Skeletal muscle tissue (tissue), 4 donors: Measurements from ENCODE around the gene ZNF221. TPM values are rescaled to one million over a fixed set of nuclear protein-coding genes. Genes with fewer than 3 reads are reported as not detected.
A peak's percentile ranks its signal among the peaks of the same experiment; 100 is the strongest.
"Not testable (repeated sequence)": the region's sequence is repeated elsewhere in the genome, so short reads cannot be mapped to it uniquely, and the experiment has no call there.

ENCODE experiments used
- H3K27ac ChIP-seq: one replicate; pipeline ENCODE4 v1.7.0; 2013; ENCODE audit warnings: mild to moderate bottlenecking, low read depth, low read length, inconsistent platforms
- H3K27me3 ChIP-seq, 3 donors: one replicate each; pipeline ENCODE4 v1.7.0; 2013; ENCODE audit warnings: low read length in 3 of 3; ENCODE audit not compliant: control insufficient read depth in 3 of 3, insufficient read depth in 3 of 3
- H3K36me3 ChIP-seq, 3 donors: one replicate each; pipeline ENCODE4 v1.7.0; 2013; ENCODE audit warnings: low read length in 3 of 3; ENCODE audit not compliant: control insufficient read depth in 3 of 3, insufficient read depth in 3 of 3
- H3K4me1 ChIP-seq, 3 donors: one replicate each; pipeline ENCODE4 v1.7.0; 2013; ENCODE audit warnings: low read length in 3 of 3, mild to moderate bottlenecking in 3 of 3; ENCODE audit not compliant: control insufficient read depth in 3 of 3, insufficient read depth in 3 of 3
- H3K4me3 ChIP-seq, 3 donors: one replicate each; pipeline ENCODE4 v1.7.0; 2013; ENCODE audit warnings: low read length in 3 of 3
- H3K9ac ChIP-seq, 3 donors: one replicate each; pipeline ENCODE4 v1.7.0; 2013; ENCODE audit warnings: low read length in 3 of 3, mild to moderate bottlenecking in 3 of 3, moderate library complexity in 2 of 3, low read depth in 1 of 3
- H3K9me3 ChIP-seq, 3 donors: one replicate each; pipeline ENCODE4 v1.7.0; 2013; ENCODE audit warnings: low read length in 3 of 3; ENCODE audit not compliant: control insufficient read depth in 3 of 3
- total RNA-seq: library from RNA; depleted of rRNA; stranded (reverse); fragments of >200 nt; gene quantifications from one replicate; pipeline ENCODE4 v1.2.3, GENCODE V29; 2014
- donor health status: Osteomylitis.

ZNF221 gene
- total RNA-seq, 1 donor from 2014 or later: 6.3 TPM

DNA sequence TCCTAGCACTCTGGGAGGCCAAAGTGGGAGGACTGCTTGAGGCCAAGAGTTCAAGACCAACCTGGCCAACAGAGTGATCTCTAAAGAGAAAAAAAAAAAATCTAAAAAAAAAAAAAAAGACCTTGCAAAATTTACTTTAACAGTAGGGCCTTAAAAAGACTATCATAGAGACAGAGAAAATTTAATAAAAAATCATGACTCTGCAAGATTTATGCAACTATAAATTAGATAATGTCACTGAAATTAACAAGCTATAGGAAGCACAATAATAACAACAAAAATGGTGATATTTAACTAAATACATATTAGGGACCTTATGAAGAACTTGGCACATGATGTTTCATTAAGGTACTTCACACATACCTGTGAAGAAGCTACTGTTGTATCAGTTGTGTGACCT is 27.2 kb upstream of the ZNF221 start:
- no peak overlapping the region for H3K4me3 ChIP-seq
- H3K36me3 ChIP-seq: peaks cover 76 to 94% (median 94%) of the 10 kb centered on the region in 3 donors
- H3K9me3 ChIP-seq: peaks cover 0 to 25% (median 11%) of the 10 kb centered on the region in 3 donors
- no peaks in the 10 kb centered on the region for H3K4me1 ChIP-seq
- H3K27ac ChIP-seq: no peak overlapping the region
- H3K27me3 ChIP-seq: no peaks in the 10 kb centered on the region
- no peak overlapping the region for H3K9ac ChIP-seq

DNA sequence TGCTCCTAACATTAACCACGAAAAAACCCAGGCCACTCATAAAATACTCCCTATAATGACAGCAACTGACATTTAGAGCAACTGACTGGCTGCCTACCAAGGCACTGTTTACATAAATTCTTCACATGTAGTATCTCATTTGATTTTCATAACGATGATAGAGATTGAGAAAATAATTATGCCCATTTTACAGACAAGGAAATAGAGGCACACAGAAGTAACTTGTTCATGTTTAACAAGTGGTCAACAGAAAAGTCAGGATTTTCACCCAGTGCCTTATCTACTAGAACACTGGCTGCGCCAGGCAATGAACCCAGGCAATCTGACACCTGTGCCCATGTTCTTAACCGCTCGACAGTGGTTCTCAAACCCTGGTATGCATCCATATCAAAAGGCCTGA is 22.2 kb upstream of the ZNF221 start:
- H3K27me3 ChIP-seq: no peaks in the 10 kb centered on the region
- no peak overlapping the region for H3K27ac ChIP-seq
- H3K9ac ChIP-seq: no peak overlapping the region
- peaks cover 0 to 8% (median 0%) of the 10 kb centered on the region in 3 donors for H3K9me3 ChIP-seq
- peaks cover under 1 to 2% (median under 1%) of the 10 kb centered on the region in 3 donors for H3K4me1 ChIP-seq
- peaks cover 63 to 86% (median 85%) of the 10 kb centered on the region in 3 donors for H3K36me3 ChIP-seq
- no peak overlapping the region for H3K4me3 ChIP-seq

DNA sequence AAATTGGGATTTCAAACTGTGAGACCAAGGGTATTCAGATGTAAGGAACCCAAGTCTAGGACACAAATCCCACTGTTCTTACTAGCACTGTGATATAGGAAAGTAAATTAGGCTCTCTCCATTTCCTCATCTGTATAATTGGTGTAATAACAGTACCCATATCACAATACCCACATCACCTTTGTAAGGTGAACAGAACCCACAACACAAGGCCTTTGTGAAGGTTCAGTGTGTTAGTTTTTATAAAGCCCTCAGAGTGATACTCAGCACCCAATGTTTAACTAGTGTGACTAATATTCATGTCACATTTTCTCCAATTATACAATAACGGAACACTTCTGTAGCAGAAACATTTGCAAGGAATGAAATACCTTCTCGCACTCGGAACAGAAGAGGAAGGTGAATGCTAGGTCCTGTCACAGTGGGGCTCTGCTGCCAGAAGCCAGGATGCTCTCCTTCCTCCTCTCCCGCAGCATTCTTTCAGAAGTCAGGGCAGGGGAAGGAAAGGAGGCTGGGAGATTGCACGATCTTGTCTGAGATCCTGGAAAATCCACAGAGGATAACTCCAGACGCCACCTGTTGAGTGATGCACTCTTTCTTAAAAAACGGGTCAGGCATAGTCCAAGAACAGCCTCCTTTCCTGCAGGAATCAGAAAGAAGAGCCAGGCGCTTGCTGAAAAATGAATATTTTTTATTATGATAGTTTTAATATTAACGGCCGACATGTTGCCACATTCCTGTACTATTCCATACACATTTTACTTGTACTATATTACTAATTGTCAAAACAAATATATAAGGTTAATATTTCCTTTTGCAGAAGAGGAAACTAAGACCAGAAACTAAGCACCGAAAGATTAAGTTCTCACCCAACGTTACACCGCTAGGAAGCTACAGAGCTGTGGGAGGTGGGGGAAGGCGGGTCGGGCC is 16.7 kb upstream of the ZNF221 start:
- Histone ChIP-seq H3K9ac (peak overlapping the region; percentile 87 to 89 (median 89)), H3K27me3 (no peaks in the 10 kb centered on the region), H3K4me1 (peaks cover 7 to 13% (median 8%) of the 10 kb centered on the region in 3 donors), H3K9me3 (peaks cover 0 to 3% (median 0%) of the 10 kb centered on the region in 3 donors), H3K27ac (peak overlapping the region; percentile 85), H3K4me3 (peak overlapping the region; percentile 81 to 91 (median 85)), H3K36me3 (peaks cover 16 to 36% (median 33%) of the 10 kb centered on the region in 3 donors)

DNA sequence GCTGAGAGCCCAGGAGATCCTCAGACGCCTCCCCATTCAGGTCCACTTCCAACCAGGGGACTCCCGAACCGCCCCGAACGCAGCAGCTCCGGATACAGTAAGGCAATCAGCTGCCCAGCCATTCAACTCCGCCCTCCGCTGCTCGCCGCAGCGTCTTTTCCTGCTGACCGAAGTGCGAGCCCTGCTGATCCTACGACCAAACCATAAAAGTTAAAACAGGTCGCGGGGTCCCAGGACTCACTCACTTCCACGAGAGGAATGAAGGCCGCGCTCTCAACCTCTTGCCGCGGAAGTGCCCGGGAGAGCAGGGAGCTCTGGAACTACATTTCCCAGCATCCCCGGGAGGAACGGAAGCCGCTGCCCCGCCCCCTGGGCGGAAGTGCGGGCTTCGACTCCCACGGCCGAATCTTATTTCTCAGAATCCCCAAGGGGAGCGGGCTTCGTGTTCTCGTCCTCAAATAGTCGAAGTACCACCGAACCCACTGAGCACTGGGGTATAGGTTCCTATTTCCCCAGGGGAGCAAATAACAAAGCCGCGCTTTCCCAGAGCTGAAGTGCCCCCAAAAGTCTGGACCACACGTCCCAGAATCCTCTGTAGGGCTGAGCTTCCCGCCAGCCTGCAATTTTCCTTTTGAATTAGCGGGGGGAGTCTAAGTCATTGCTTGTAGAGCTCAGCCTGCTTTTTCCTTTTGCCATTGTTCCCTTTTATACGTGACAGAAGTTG is 15.9 kb upstream of the ZNF221 start, which contains the start of gene ZNF45:
Gene ZNF45 (minus strand): TSS at position 298 of the 724 bp plus-strand sequence. CDS start 13,097 bp downstream, outside the sequence.
- Histone ChIP-seq H3K9me3 (peaks cover 0 to 4% (median 0%) of the 10 kb centered on the region in 3 donors), H3K36me3 (peaks cover 8 to 27% (median 25%) of the 10 kb centered on the region in 3 donors), H3K4me1 (peaks cover 7 to 13% (median 8%) of the 10 kb centered on the region in 3 donors), H3K4me3 (peak within 1 kb of the TSS; percentile 81 to 91 (median 85)), H3K27ac (peak within 1 kb of the TSS; percentile 85), H3K27me3 (no peaks in the 10 kb centered on the region), H3K9ac (peak within 1 kb of the TSS; percentile 87 to 89 (median 89))

DNA sequence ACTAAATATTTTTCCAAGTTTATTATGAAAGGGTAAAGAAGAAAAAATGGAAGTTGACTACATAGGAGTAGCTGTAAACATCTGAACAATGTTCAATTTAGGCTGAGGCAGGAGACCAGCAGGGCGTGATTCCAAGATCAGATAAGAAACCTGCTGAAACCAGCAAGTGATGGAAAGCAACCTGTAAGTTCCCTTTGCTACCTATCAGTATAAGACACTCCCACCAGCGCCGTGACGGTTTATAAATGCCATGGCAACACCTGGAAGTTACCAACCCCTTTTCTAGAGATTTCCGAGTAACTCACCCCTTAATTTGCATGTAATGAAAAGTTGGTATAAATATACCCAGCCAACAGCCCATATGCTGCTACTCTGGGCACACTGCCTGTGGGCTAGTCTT is 14.8 kb upstream of the ZNF221 start:
- no peak overlapping the region for H3K9ac ChIP-seq
- peaks cover 4 to 18% (median 16%) of the 10 kb centered on the region in 3 donors for H3K36me3 ChIP-seq
- H3K27me3 ChIP-seq: no peaks in the 10 kb centered on the region
- H3K4me3 ChIP-seq: no peak overlapping the region
- H3K9me3 ChIP-seq: peaks cover 0 to 4% (median 0%) of the 10 kb centered on the region in 3 donors
- peaks cover 7 to 13% (median 8%) of the 10 kb centered on the region in 3 donors for H3K4me1 ChIP-seq
- no peak overlapping the region for H3K27ac ChIP-seq

DNA sequence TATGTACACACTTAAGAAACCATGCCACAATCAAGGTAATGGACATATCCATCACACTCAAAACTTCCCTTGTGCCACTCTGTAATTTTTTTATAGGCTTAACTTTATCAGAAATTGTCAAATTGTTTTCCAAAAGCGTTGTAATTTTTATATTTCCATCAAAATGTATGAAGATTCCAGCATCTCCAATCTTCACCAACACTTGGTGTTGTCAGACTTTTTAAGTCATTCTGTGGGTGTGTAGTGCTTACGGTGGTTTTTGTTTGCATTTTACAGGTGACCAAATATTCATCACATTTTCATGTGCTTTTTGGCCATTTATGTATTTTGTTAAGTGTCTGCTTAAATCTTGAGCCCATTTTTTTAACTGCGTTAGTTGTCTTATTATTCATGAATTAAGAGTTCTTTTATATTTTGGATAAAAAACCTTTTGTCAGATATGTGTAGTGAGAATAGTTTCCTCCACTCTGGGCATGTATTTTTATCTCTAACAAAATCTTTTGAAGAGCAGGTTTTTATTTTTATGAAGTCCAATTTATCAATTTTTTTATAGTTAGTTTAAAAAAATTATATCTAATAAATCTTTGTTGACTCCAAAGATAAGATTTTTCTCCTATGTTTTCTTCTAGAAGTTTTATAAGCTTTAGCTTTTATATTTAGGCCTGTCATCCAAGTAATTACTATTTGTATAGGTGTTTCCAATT is 11.3 kb upstream of the ZNF221 start:
- Histone ChIP-seq H3K27me3 (no peaks in the 10 kb centered on the region), H3K4me1 (peaks cover 0 to 4% (median 0%) of the 10 kb centered on the region in 3 donors), H3K4me3 (no peak overlapping the region), H3K36me3 (no peaks in the 10 kb centered on the region), H3K9ac (no peak overlapping the region), H3K9me3 (peaks cover 0 to 4% (median 2%) of the 10 kb centered on the region in 3 donors), H3K27ac (no peak overlapping the region)

DNA sequence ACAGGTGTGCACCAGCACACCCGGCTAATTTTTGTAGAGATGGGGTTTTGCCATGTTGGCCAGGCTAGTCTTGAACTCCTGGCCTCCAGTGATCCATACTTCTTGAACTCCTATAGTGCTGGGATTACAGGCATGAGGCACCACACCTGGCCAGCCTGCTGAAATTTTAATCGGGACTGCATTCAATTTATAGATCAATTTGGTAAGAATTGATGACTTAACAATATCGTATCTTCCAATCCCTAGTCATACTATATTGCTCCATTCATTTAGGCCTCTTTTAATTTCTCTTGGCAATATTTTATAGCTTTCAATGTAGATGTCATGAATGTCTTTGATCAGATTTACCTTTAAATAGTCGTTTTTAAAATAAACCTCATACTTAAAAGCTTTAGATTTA is 10.3 kb upstream of the ZNF221 start:
- no peak overlapping the region for H3K4me3 ChIP-seq
- H3K36me3 ChIP-seq: no peaks in the 10 kb centered on the region
- no peak overlapping the region for H3K9ac ChIP-seq
- H3K27ac ChIP-seq: no peak overlapping the region
- peaks cover 0 to under 1% (median 0%) of the 10 kb centered on the region in 3 donors for H3K4me1 ChIP-seq
- H3K27me3 ChIP-seq: no peaks in the 10 kb centered on the region
- peaks cover 0 to 4% (median 2%) of the 10 kb centered on the region in 3 donors for H3K9me3 ChIP-seq

DNA sequence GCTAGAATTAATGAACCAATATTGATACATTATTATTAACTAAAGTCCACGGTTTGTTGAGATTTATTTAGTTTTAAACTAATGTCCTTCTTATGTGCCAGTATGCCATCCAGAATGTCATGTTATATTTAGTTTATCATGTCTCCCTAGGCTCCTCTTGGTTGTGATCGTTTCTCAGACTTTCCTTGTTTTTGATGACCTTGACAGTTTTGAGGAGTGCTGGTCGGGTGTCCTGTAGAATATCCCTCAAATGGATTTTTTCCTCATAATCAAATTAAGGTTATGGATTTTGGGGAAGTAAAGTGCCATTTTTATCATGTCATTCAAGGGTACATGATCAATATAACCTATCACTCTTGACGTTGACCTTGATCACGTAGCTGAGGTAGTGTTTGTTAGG is 9.8 kb upstream of the ZNF221 start:
- Histone ChIP-seq H3K9me3 (peaks cover 0 to 4% (median 2%) of the 10 kb centered on the region in 3 donors), H3K4me3 (no peak overlapping the region), H3K9ac (no peak overlapping the region), H3K36me3 (no peaks in the 10 kb centered on the region), H3K27ac (no peak overlapping the region), H3K27me3 (no peaks in the 10 kb centered on the region), H3K4me1 (no peaks in the 10 kb centered on the region)

DNA sequence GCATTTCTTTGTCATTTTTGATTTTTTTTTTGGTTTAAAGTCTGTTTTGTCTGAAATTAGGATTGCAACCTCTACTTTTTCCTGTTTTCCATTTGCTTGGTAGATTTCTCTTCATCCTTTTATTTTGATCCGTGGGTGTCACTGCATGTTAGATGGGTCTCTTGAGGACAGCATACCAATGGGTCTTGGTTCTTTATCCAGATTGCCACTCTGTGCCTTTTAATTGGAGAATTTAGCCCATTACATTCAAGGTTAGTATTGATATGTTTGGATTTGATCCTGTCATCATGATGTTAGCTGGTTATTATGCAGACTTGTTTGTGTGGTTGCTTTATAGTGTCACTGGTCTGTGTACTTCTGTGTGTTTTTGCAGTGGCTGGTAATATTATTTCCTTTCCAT is 3.6 kb upstream of the ZNF221 start:
- not testable (repeated sequence) for H3K4me3 ChIP-seq, H3K9ac ChIP-seq, H3K4me1 ChIP-seq

More for the DNA sequence above, 3.6 kb upstream of the ZNF221 start:
- not testable (repeated sequence) for H3K27ac ChIP-seq, H3K36me3 ChIP-seq, H3K27me3 ChIP-seq
- peaks cover 0 to 17% (median 4%) of the 10 kb centered on the region in 3 donors for H3K9me3 ChIP-seq
